Measurements from ENCODE around the gene ARMC5. TPM values are rescaled to one million over a fixed set of nuclear protein-coding genes. Genes with fewer than 3 reads are reported as not detected.
A peak's percentile ranks its signal among the peaks of the same experiment; 100 is the strongest.

The ARMC5 gene
- total and polyA plus RNA-seq, 9 of the 15 experiments (the other 6 are each of a cell fraction or from before 2014, with no cell fraction given), result 0.11 to 13.5 (median 2.1) TPM

GRCh38 chr16:31459687-31460581 lies 633 bp downstream of the ARMC5 start (continued):
- TF ChIP-seq, protein P1, sequence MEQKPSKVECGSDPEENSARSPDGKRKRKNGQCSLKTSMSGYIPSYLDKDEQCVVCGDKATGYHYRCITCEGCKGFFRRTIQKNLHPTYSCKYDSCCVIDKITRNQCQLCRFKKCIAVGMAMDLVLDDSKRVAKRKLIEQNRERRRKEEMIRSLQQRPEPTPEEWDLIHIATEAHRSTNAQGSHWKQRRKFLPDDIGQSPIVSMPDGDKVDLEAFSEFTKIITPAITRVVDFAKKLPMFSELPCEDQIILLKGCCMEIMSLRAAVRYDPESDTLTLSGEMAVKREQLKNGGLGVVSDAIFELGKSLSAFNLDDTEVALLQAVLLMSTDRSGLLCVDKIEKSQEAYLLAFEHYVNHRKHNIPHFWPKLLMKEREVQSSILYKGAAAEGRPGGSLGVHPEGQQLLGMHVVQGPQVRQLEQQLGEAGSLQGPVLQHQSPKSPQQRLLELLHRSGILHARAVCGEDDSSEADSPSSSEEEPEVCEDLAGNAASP (IDR thresholded peaks at IDR 0.05), result no peak
- TF ChIP-seq SIN3B (IDR thresholded peaks at IDR 0.05; ENCODE audit: low read depth) (no peak), CHD7 (IDR thresholded peaks at IDR 0.05; ENCODE audit: low read depth, low read length) (no peak), ZNF79 (CRISPR knock-in tag; IDR thresholded peaks at IDR 0.05; ENCODE audit: low read depth) (no peak), CHD1 (IDR thresholded peaks at IDR 0.05; ENCODE audit: low read length) (peak; percentile 52), TFAP4 (CRISPR knock-in tag; IDR thresholded peaks at IDR 0.05; ENCODE audit: borderline replicate concordance) (no peak), PCBP1 (IDR thresholded peaks at IDR 0.05; ENCODE audit: low read depth, low read length, poor library complexity, severe bottlenecking) (no peak), NFIX (CRISPR knock-in tag; IDR thresholded peaks at IDR 0.05; ENCODE audit: low read depth) (no peak), ATF3 (IDR thresholded peaks at IDR 0.05) (peak; percentile 78), ATF3 (CRISPR knock-in tag; conservative IDR thresholded peaks at IDR 0.05) (no peak)
